ENCODE results near the gene HBQ1.

DNA sequence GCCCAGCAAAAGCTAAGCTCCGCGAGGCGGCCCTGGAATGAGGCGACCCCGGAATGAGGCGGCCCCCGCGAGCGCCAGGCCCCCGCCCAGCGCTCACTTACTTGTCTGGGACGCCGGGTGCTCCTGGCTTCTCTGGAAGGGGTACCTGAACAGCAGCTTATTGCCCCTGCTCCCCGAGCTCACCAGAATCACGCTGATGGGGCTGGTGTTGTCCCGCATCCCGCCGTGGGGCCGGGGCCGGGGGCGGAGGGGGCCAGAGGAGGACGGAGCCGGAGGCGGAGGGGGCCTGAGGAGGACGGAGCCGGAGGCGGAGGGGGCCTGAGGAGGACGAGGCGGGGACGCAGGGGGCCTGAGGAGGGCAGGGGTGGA is 42.2 kb upstream of the HBQ1 start:
- TF ChIP-seq, protein P1, sequence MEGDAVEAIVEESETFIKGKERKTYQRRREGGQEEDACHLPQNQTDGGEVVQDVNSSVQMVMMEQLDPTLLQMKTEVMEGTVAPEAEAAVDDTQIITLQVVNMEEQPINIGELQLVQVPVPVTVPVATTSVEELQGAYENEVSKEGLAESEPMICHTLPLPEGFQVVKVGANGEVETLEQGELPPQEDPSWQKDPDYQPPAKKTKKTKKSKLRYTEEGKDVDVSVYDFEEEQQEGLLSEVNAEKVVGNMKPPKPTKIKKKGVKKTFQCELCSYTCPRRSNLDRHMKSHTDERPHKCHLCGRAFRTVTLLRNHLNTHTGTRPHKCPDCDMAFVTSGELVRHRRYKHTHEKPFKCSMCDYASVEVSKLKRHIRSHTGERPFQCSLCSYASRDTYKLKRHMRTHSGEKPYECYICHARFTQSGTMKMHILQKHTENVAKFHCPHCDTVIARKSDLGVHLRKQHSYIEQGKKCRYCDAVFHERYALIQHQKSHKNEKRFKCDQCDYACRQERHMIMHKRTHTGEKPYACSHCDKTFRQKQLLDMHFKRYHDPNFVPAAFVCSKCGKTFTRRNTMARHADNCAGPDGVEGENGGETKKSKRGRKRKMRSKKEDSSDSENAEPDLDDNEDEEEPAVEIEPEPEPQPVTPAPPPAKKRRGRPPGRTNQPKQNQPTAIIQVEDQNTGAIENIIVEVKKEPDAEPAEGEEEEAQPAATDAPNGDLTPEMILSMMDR (conservative IDR thresholded peaks at IDR 0.05; ENCODE audit: low read depth, low read length): no peak
- TF ChIP-seq EZH2phosphoT487 (IDR thresholded peaks at IDR 0.05; ENCODE audit: borderline replicate concordance, low read length): no peak
- no peak for TF ChIP-seq EZH2 (IDR thresholded peaks at IDR 0.05; ENCODE audit: low read length, unreplicated experiment)
